K562 (cell line): Measurements from ENCODE around the gene FGFR4. TPM values are rescaled to one million over a fixed set of nuclear protein-coding genes. Genes with fewer than 3 reads are reported as not detected.

Experiments
- ATAC-seq: fragments of 200-7000 bp; cut with Tn5 transposase; 3 replicates; pipeline ENCODE4 v1.9.1; 2020; ENCODE audit warnings: moderate library complexity
- BruUV-seq: library from RNA; stranded (reverse); fragments of 400-500 nt; replicated peaks from 2 replicates; lab custom pipeline; 2021; lab: Mats Ljungman, UMichigan
- CTCF ChIA-PET: fragments of 300-600 bp; formaldehyde crosslinking; extraction: SDS; loops from one replicate; lab custom pipeline; 2021; ENCODE audit warnings: low intra/inter-chr PET ratio; lab: Yijun Ruan, JAX
- POLR2A ChIA-PET: fragments of 300-600, 350-650 bp; sonication (Branson Sonifier 250); formaldehyde crosslinking; extraction: SDS; loops from one replicate; lab custom pipeline; 2021; ENCODE audit warnings: antibody characterized with exemption, inconsistent platforms; lab: Yijun Ruan, JAX
- DNase-seq, 4 experiments: peaks; one replicate each; pipeline versions ENCODE4 v3.0.0 to v3.0.0-alpha.2; 2011 to 2018; ENCODE audit warnings: low spot score in 3 of 4, mixed read lengths in 3 of 4; ENCODE audit errors: extremely low read depth in 1 of 4
- FAIRE-seq: peaks from 2 replicates; lab custom pipeline; 2011; peaks lifted over from hg19 to GRCh38; lab: Jason Lieb, UNC
- H2AFZ ChIP-seq: 2 replicates; pipeline ENCODE4 v1.6.0; 2011; ENCODE audit warnings: low read depth, low read length, control low read depth, inconsistent platforms
- H3K27ac ChIP-seq: fragments of 200-600 bp; 3 replicates; pipeline ENCODE4 v1.8.0; 2011; ENCODE audit warnings: low read depth, mild to moderate bottlenecking, control low read depth, inconsistent platforms, low read length, moderate library complexity, mixed read lengths; ENCODE audit errors: extremely low read depth
- H3K27me3 ChIP-seq, 2 experiments: fragments of 300-600 bp in 1 of 2; 2 replicates in 1 of 2; 3 replicates in 1 of 2; pipeline versions ENCODE4 v1.6.0 to v1.8.0; 2011; ENCODE audit warnings: inconsistent platforms in 2 of 2, low read length in 2 of 2, mild to moderate bottlenecking in 1 of 2, mixed read lengths in 1 of 2, moderate library complexity in 1 of 2; ENCODE audit not compliant: control insufficient read depth in 2 of 2, insufficient read depth in 2 of 2
- H3K36me3 ChIP-seq: fragments of 300-600 bp; 3 replicates; pipeline ENCODE4 v1.8.0; 2011; ENCODE audit warnings: mild to moderate bottlenecking, low read length, inconsistent platforms; ENCODE audit not compliant: control insufficient read depth, insufficient read depth
- H3K4me1 ChIP-seq, 2 experiments: fragments of 200-600 bp in 1 of 2; replicated peaks in 1 of 2; 2 replicates in 1 of 2; 3 replicates in 1 of 2; pipeline versions ENCODE4 v1.5.1 to v1.8.0; 2011; ENCODE audit warnings: inconsistent platforms in 2 of 2, low read length in 2 of 2, mild to moderate bottlenecking in 1 of 2, mixed read lengths in 1 of 2, moderate library complexity in 1 of 2; ENCODE audit not compliant: control insufficient read depth in 2 of 2, insufficient read depth in 2 of 2
- H3K4me2 ChIP-seq: 2 replicates; pipeline ENCODE4 v1.6.1; 2011; ENCODE audit warnings: low read length, control low read depth, inconsistent platforms, mixed read lengths; ENCODE audit not compliant: insufficient read depth
- H3K4me3 ChIP-seq: fragments of 200-600 bp; sonication (generic), shearing (Covaris generic); 2 replicates; pipeline ENCODE4 v1.5.1; 2016; ENCODE audit warnings: control low read depth, inconsistent platforms
- H3K79me2 ChIP-seq: fragments of 200-600 bp; 3 replicates; pipeline ENCODE4 v1.8.0; 2011; ENCODE audit warnings: low read length, inconsistent platforms; ENCODE audit not compliant: control insufficient read depth, insufficient read depth
- H3K9ac ChIP-seq, 2 experiments: 2 replicates each; pipeline versions ENCODE4 v1.6.0 to v1.6.1; 2011; ENCODE audit warnings: low read depth in 2 of 2, low read length in 2 of 2, control low read depth in 1 of 2, inconsistent platforms in 1 of 2, mild to moderate bottlenecking in 1 of 2, mixed read lengths in 1 of 2; ENCODE audit not compliant: insufficient read depth in 1 of 2
- H3K9me1 ChIP-seq: one replicate; pipeline ENCODE4 v1.6.0; 2011; ENCODE audit warnings: inconsistent platforms, mild to moderate bottlenecking, low read length, moderate library complexity; ENCODE audit not compliant: control insufficient read depth, insufficient read depth
- H3K9me3 ChIP-seq: replicated peaks from 2 replicates; pipeline ENCODE4 v1.5.1; 2011; ENCODE audit warnings: low read depth, low read length, inconsistent platforms; ENCODE audit not compliant: control insufficient read depth, insufficient read depth
- H4K20me1 ChIP-seq: replicated peaks from 2 replicates; pipeline ENCODE4 v1.6.1; 2011; ENCODE audit warnings: low read length, inconsistent platforms, mixed read lengths; ENCODE audit not compliant: control insufficient read depth, insufficient read depth
- WGBS: fragments of 100-300 bp; shearing (Covaris generic); methylation state at CpG from one replicate; pipeline ENCODE4 v1.1.6; 2016; ENCODE audit warnings: low coverage, mixed read lengths; ENCODE audit not compliant: insufficient coverage; ENCODE audit errors: missing lambda C conversion rate; 5-methylcytosine and 5-hydroxymethylcytosine counted together
- in situ Hi-C: fragments of 300-500 bp; cut with MboI; formaldehyde crosslinking; loops from 4 replicates; pipeline ENCODE4 v1.15.0; 2018; ENCODE audit warnings: inconsistent platforms, mixed read lengths
- intact Hi-C: fragments of 100-400 bp; cut with micrococcal nuclease; formaldehyde crosslinking; loops from 2 replicates; pipeline ENCODE4 v1.14.2; 2022
- polyA plus RNA-seq, 8 experiments: library from polyadenylated mRNA; depleted of rRNA in 4 of 8; stranded (reverse) in 5 of 8; unstranded in 3 of 8; fragments of >200 nt; fragmentation: Nextera tagmentation in 2 of 8; fragmentation: Illumina TruSeq in 1 of 8; extraction: Ambion mirVana in 2 of 8; extraction: Trizol in 1 of 8; gene quantifications; 2 replicates each; pipeline versions ENCODE4 v1.2.1 to v1.2.3, GENCODE V29; 2011 to 2014; ENCODE audit warnings: inconsistent platforms in 1 of 8, missing spikeins in 1 of 8
- total RNA-seq, 7 experiments: library from RNA; depleted of rRNA in 6 of 7; stranded (reverse); fragments of >200 nt in 6 of 7; fragmentation: Illumina TruSeq in 2 of 7; extraction: Trizol in 2 of 7; gene quantifications; 2 replicates each; pipeline versions ENCODE4 v1.2.1 to v1.2.3, GENCODE V29; 2011 to 2021; ENCODE audit warnings: low replicate concordance in 1 of 7
- TF ChIP-seq, protein P1 (sequence below): fragments of 450-650 bp; formaldehyde crosslinking; IDR thresholded peaks from 2 replicates; pipeline ENCODE4 v1.4.0; 2020; ENCODE audit warnings: mild to moderate bottlenecking, moderate library complexity
- TF ChIP-seq, protein P2 (sequence below): fragments of 450-650 bp; IDR thresholded peaks from 2 replicates; pipeline ENCODE4 v1.6.1; 2017; ENCODE audit warnings: antibody characterized with exemption
- TF ChIP-seq, protein P3 (sequence below): sonication (generic); formaldehyde crosslinking; IDR thresholded peaks from 2 replicates; pipeline ENCODE4 v1.8.1; 2023; ENCODE audit warnings: mild to moderate bottlenecking, missing genetic modification reagents
- TF ChIP-seq, protein P4 (sequence below): fragments of 250-450 bp; sonication (Bioruptor Pico); IDR thresholded peaks from 2 replicates; pipeline ENCODE4 v1.9.0; 2021; ENCODE audit warnings: mild to moderate bottlenecking, inconsistent platforms
- TF ChIP-seq, protein P5 (sequence below): fragments of 450-650 bp; IDR thresholded peaks from 2 replicates; pipeline ENCODE4 v1.6.1; 2016; ENCODE audit warnings: borderline replicate concordance
- TF ChIP-seq, protein P6 (sequence below): fragments of 200-800 bp; sonication (Bioruptor generic); IDR thresholded peaks from 2 replicates; pipeline ENCODE4 v1.6.1; 2017; ENCODE audit warnings: missing genetic modification characterization, missing compliant biosample characterization

The FGFR4 gene
- total and polyA plus RNA-seq, 9 of the 15 experiments (the other 6 are each of a cell fraction or from before 2014, with no cell fraction given), result 0.76 to 35.4 (median 7.5) TPM

DNA sequence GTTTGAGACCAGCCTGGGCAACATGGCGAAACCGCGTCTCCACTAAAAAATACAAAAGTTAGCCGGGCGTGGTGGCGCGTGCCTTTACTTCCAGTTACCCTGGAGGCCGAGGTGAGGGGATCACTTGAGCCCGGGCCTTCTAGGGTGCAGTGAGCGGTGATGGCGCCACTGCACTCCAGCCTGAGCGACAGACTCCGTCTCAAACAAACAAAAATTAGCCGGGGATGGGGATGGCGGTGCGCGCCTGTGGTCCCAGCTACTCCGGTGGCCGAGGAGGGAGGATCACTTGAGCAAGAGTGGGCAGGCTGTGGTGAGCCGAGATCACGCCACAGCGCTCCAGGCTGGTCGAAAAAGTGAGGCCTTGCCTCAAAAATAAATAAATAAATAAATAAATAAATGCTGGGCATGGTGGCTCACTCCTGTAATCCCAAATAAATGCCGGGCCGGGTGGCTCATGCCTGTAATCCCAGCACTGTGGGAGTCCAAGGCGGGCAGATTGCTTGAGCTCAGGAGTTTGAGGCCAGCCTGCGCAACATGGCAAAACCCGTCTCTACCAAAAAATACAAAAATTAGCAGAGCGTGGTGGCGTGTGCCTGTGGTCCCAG, 30.8 kb downstream of the FGFR4 start:
- H3K27ac ChIP-seq, result peak overlapping the region; percentile 84; the same call in 2 of the 3 replicates
- ChIA-PET POLR2A (interaction anchor here (0.8 to 2.0 kb wide), 3 partner anchors 16 to 160 kb away, joined by 3 to 6 read pairs (median 5); partner anchors contain the start of gene NSD1), CTCF (no interaction called here)
- peak overlapping the region; percentile 93 for H2AFZ ChIP-seq
- H3K79me2 ChIP-seq, result no peaks in the 10 kb centered on the region
- peak overlapping the region; percentile 76 to 78; a peak in 2 of 4 replicates for H3K9ac ChIP-seq
- WGBS, result 95% methylated on average over 26 of the region's 30 CpGs
- TF ChIP-seq, protein P1, sequence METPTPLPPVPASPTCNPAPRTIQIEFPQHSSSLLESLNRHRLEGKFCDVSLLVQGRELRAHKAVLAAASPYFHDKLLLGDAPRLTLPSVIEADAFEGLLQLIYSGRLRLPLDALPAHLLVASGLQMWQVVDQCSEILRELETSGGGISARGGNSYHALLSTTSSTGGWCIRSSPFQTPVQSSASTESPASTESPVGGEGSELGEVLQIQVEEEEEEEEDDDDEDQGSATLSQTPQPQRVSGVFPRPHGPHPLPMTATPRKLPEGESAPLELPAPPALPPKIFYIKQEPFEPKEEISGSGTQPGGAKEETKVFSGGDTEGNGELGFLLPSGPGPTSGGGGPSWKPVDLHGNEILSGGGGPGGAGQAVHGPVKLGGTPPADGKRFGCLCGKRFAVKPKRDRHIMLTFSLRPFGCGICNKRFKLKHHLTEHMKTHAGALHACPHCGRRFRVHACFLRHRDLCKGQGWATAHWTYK, result no peak
- TF ChIP-seq, protein P2, sequence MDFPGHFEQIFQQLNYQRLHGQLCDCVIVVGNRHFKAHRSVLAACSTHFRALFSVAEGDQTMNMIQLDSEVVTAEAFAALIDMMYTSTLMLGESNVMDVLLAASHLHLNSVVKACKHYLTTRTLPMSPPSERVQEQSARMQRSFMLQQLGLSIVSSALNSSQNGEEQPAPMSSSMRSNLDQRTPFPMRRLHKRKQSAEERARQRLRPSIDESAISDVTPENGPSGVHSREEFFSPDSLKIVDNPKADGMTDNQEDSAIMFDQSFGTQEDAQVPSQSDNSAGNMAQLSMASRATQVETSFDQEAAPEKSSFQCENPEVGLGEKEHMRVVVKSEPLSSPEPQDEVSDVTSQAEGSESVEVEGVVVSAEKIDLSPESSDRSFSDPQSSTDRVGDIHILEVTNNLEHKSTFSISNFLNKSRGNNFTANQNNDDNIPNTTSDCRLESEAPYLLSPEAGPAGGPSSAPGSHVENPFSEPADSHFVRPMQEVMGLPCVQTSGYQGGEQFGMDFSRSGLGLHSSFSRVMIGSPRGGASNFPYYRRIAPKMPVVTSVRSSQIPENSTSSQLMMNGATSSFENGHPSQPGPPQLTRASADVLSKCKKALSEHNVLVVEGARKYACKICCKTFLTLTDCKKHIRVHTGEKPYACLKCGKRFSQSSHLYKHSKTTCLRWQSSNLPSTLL, result no peak
- TF ChIP-seq, protein P3, sequence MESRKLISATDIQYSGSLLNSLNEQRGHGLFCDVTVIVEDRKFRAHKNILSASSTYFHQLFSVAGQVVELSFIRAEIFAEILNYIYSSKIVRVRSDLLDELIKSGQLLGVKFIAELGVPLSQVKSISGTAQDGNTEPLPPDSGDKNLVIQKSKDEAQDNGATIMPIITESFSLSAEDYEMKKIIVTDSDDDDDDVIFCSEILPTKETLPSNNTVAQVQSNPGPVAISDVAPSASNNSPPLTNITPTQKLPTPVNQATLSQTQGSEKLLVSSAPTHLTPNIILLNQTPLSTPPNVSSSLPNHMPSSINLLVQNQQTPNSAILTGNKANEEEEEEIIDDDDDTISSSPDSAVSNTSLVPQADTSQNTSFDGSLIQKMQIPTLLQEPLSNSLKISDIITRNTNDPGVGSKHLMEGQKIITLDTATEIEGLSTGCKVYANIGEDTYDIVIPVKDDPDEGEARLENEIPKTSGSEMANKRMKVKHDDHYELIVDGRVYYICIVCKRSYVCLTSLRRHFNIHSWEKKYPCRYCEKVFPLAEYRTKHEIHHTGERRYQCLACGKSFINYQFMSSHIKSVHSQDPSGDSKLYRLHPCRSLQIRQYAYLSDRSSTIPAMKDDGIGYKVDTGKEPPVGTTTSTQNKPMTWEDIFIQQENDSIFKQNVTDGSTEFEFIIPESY (CRISPR knock-in tag), result peak; percentile 3; the same call in 1 of the 2 replicates
- TF ChIP-seq, protein P4, sequence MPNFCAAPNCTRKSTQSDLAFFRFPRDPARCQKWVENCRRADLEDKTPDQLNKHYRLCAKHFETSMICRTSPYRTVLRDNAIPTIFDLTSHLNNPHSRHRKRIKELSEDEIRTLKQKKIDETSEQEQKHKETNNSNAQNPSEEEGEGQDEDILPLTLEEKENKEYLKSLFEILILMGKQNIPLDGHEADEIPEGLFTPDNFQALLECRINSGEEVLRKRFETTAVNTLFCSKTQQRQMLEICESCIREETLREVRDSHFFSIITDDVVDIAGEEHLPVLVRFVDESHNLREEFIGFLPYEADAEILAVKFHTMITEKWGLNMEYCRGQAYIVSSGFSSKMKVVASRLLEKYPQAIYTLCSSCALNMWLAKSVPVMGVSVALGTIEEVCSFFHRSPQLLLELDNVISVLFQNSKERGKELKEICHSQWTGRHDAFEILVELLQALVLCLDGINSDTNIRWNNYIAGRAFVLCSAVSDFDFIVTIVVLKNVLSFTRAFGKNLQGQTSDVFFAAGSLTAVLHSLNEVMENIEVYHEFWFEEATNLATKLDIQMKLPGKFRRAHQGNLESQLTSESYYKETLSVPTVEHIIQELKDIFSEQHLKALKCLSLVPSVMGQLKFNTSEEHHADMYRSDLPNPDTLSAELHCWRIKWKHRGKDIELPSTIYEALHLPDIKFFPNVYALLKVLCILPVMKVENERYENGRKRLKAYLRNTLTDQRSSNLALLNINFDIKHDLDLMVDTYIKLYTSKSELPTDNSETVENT (CRISPR knock-in tag), result 0 out of 2 replicates have a peak, but pooled peaks have one; percentile 8
- TF ChIP-seq, protein P5, sequence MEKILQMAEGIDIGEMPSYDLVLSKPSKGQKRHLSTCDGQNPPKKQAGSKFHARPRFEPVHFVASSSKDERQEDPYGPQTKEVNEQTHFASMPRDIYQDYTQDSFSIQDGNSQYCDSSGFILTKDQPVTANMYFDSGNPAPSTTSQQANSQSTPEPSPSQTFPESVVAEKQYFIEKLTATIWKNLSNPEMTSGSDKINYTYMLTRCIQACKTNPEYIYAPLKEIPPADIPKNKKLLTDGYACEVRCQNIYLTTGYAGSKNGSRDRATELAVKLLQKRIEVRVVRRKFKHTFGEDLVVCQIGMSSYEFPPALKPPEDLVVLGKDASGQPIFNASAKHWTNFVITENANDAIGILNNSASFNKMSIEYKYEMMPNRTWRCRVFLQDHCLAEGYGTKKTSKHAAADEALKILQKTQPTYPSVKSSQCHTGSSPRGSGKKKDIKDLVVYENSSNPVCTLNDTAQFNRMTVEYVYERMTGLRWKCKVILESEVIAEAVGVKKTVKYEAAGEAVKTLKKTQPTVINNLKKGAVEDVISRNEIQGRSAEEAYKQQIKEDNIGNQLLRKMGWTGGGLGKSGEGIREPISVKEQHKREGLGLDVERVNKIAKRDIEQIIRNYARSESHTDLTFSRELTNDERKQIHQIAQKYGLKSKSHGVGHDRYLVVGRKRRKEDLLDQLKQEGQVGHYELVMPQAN, result no peak
- TF ChIP-seq, protein P6, sequence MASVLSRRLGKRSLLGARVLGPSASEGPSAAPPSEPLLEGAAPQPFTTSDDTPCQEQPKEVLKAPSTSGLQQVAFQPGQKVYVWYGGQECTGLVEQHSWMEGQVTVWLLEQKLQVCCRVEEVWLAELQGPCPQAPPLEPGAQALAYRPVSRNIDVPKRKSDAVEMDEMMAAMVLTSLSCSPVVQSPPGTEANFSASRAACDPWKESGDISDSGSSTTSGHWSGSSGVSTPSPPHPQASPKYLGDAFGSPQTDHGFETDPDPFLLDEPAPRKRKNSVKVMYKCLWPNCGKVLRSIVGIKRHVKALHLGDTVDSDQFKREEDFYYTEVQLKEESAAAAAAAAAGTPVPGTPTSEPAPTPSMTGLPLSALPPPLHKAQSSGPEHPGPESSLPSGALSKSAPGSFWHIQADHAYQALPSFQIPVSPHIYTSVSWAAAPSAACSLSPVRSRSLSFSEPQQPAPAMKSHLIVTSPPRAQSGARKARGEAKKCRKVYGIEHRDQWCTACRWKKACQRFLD, result 0 out of 2 replicates have a peak, but pooled peaks have one; percentile 11
- no peaks in the 10 kb centered on the region for H3K36me3 ChIP-seq
- in situ Hi-C loops (loop anchor here (10.0 to 25.0 kb wide), 2 partner anchors 337 to 1380 kb away; no protein-coding TSS in a partner anchor), intact Hi-C loops (loop anchor here (10.0 kb wide), 2 partner anchors 223 to 247 kb away; partner anchors contain the start of gene HK3)
- ATAC-seq, result no peak
- FAIRE-seq, result no peak
- BruUV-seq, result no TSS peak
- H3K27me3 ChIP-seq, result no peaks in the 10 kb centered on the region
- H3K4me1 ChIP-seq, result peaks cover 15 to 29% of the 10 kb centered on the region in 2 experiments; a peak in 4 of 5 replicates
- peaks cover 8% of the 10 kb centered on the region for H4K20me1 ChIP-seq
- no peaks in the 10 kb centered on the region for H3K9me1 ChIP-seq
- no peak overlapping the region for H3K4me3 ChIP-seq
- no peak overlapping the region for H3K4me2 ChIP-seq
- DNase-seq, result no peak
- H3K9me3 ChIP-seq, result no peaks in the 10 kb centered on the region
